Upper lobe of right lung (tissue), 1 donor: ENCODE measurements around the gene MSH6. TPM values are rescaled to one million over a fixed set of nuclear protein-coding genes. Genes with fewer than 3 reads are reported as not detected.

ENCODE experiments used
- ATAC-seq: fragments of 200-7000 bp; cut with Tn5 transposase; one replicate; pipeline ENCODE4 v1.9.1; 2020; ENCODE audit warnings: mild to moderate bottlenecking, moderate library complexity
- DNase-seq: peaks from one replicate; pipeline ENCODE4 v3.0.0-alpha.2; 2020
- H3K27ac ChIP-seq: fragments of 200-600 bp; one replicate; pipeline ENCODE4 v1.8.0; 2022
- H3K27me3 ChIP-seq: fragments of 200-600 bp; one replicate; pipeline ENCODE4 v1.8.0; 2022; ENCODE audit warnings: mild to moderate bottlenecking
- H3K36me3 ChIP-seq: fragments of 200-600 bp; one replicate; pipeline ENCODE4 v1.8.0; 2022
- H3K4me1 ChIP-seq: fragments of 200-600 bp; one replicate; pipeline ENCODE4 v1.8.0; 2022
- H3K4me3 ChIP-seq: fragments of 200-600 bp; one replicate; pipeline ENCODE4 v1.8.0; 2022; ENCODE audit warnings: mild to moderate bottlenecking
- H3K9me3 ChIP-seq: fragments of 200-600 bp; one replicate; pipeline ENCODE4 v1.8.0; 2022
- CTCF ChIP-seq: fragments of 200-600 bp; IDR thresholded peaks from one replicate; pipeline ENCODE4 v1.8.0; 2022; ENCODE audit warnings: antibody characterized with exemption
- intact Hi-C: fragments of 100-400 bp; cut with DNase I; formaldehyde crosslinking; loops from one replicate; pipeline ENCODE4 v1.11.0; 2022
- total RNA-seq: library from RNA; stranded (reverse); fragmentation: NEBNext Ultra II Directional; extraction: Animal tissue kit (Norgen Biotek cat#: 25700); gene quantifications from one replicate; pipeline ENCODE4 v1.2.1, GENCODE V29; 2021
- donor health status: DM: no; HTN: yes; CAD: no; lungs with severe emphysema.

MSH6 gene
- total RNA-seq, 1 donor from 2014 or later, result 31.1 TPM

- peaks cover 84% of the 10 kb centered on the region for H3K36me3 ChIP-seq
- ATAC-seq (no peak), DNase-seq (no peak)
- no peaks in the 10 kb centered on the region for H3K27me3 ChIP-seq
- H3K9me3 ChIP-seq, result no peaks in the 10 kb centered on the region
- no peaks in the 10 kb centered on the region for H3K4me1 ChIP-seq
- no peak for TF ChIP-seq CTCF
- H3K27ac ChIP-seq, result no peak overlapping the region
- intact Hi-C loops, result no loop called here
- H3K4me3 ChIP-seq, result no peak overlapping the region
Measured at GRCh38 chr2:47810850-47811249, 27.9 kb downstream of the MSH6 start.

GRCh38 chr2:47811668-47812067, 28.7 kb downstream of the MSH6 start:
- ATAC-seq, result no peak
- TF ChIP-seq CTCF, result no peak
- Histone ChIP-seq H3K27me3 (no peaks in the 10 kb centered on the region), H3K36me3 (peaks cover 84% of the 10 kb centered on the region), H3K4me1 (no peaks in the 10 kb centered on the region), H3K27ac (no peak overlapping the region), H3K9me3 (no peaks in the 10 kb centered on the region), H3K4me3 (no peak overlapping the region)
- intact Hi-C loops, result no loop called here
- DNase-seq, result no peak

GRCh38 chr2:47815764-47816163, 32.8 kb downstream of the MSH6 start:
- Histone ChIP-seq H3K4me3 (no peak overlapping the region), H3K9me3 (no peaks in the 10 kb centered on the region), H3K27me3 (no peaks in the 10 kb centered on the region), H3K27ac (no peak overlapping the region), H3K4me1 (no peaks in the 10 kb centered on the region), H3K36me3 (peaks cover 85% of the 10 kb centered on the region)
- no peak for DNase-seq
- ATAC-seq, result no peak
- TF ChIP-seq CTCF, result no peak
- intact Hi-C loops, result no loop called here

GRCh38 chr2:47818777-47819176, 35.8 kb downstream of the MSH6 start:
- DNase-seq, result no peak
- Histone ChIP-seq H3K9me3 (no peaks in the 10 kb centered on the region), H3K36me3 (peaks cover 93% of the 10 kb centered on the region), H3K27me3 (no peaks in the 10 kb centered on the region), H3K27ac (no peak overlapping the region), H3K4me3 (no peak overlapping the region), H3K4me1 (no peaks in the 10 kb centered on the region)
- intact Hi-C loops, result no loop called here
- no peak for TF ChIP-seq CTCF
- no peak for ATAC-seq

GRCh38 chr2:47819834-47820233, 36.9 kb downstream of the MSH6 start:
- Histone ChIP-seq H3K9me3 (no peaks in the 10 kb centered on the region), H3K27me3 (no peaks in the 10 kb centered on the region), H3K4me3 (no peak overlapping the region), H3K36me3 (peaks cover 97% of the 10 kb centered on the region), H3K27ac (no peak overlapping the region), H3K4me1 (no peaks in the 10 kb centered on the region)
- ATAC-seq, result no peak
- TF ChIP-seq CTCF, result no peak
- no peak for DNase-seq
- intact Hi-C loops, result no loop called here

- no peak for TF ChIP-seq CTCF
- no peak overlapping the region for H3K27ac ChIP-seq
- peaks cover 96% of the 10 kb centered on the region for H3K36me3 ChIP-seq
- no peaks in the 10 kb centered on the region for H3K27me3 ChIP-seq
- no peak for DNase-seq
- H3K4me1 ChIP-seq, result no peaks in the 10 kb centered on the region
- no peak for ATAC-seq
- intact Hi-C loops, result no loop called here
- H3K9me3 ChIP-seq, result no peaks in the 10 kb centered on the region
- H3K4me3 ChIP-seq, result no peak overlapping the region
Measured at GRCh38 chr2:47822518-47822917, 39.6 kb downstream of the MSH6 start.
